Common myeloid progenitor, CD34-positive (primary cell): Measurements from ENCODE around the gene PEAK1.
A peak's percentile ranks its signal among the peaks of the same experiment; 100 is the strongest.
"Not testable (repeated sequence)": the region's sequence is repeated elsewhere in the genome, so short reads cannot be mapped to it uniquely, and the experiment has no call there.

Experiments used
- CTCF ChIA-PET: fragments of 350-600 bp; sonication (Branson Sonifier 250); formaldehyde crosslinking; loops from one replicate; lab custom pipeline; 2021; ENCODE audit warnings: antibody characterized with exemption; lab: Charles Lee
- POLR2A ChIA-PET: fragments of 350-600 bp; sonication (Branson Sonifier 250); formaldehyde crosslinking; loops from one replicate; lab custom pipeline; 2021; ENCODE audit warnings: antibody characterized with exemption; lab: Charles Lee
- DNase-seq, 3 donors: peaks; one replicate each; pipeline versions ENCODE4 v3.0.0 to v3.0.0-alpha.2; 2013
- H3K27ac ChIP-seq, 2 experiments: 1 replicate in 1 of 2; 2 replicates in 1 of 2; pipeline ENCODE4 v1.7.0; 2013; ENCODE audit warnings: inconsistent platforms in 2 of 2, low read length in 2 of 2, mild to moderate bottlenecking in 2 of 2, low read depth in 1 of 2, moderate library complexity in 1 of 2; ENCODE audit not compliant: severe bottlenecking in 2 of 2, insufficient read depth in 1 of 2, poor library complexity in 1 of 2
- H3K27me3 ChIP-seq, 5 experiments: replicated peaks in 2 of 5; 1 replicate in 3 of 5; 2 replicates in 2 of 5; pipeline versions ENCODE4 v1.6.1 to v1.7.0; 2013; ENCODE audit warnings: low read length in 4 of 5, mild to moderate bottlenecking in 2 of 5, moderate library complexity in 2 of 5, inconsistent platforms in 1 of 5; ENCODE audit not compliant: insufficient read depth in 5 of 5, control insufficient read depth in 4 of 5
- H3K36me3 ChIP-seq, 4 experiments: 1 replicate in 2 of 4; 2 replicates in 2 of 4; pipeline versions ENCODE4 v1.6.1 to v1.7.0; 2013; ENCODE audit warnings: low read length in 3 of 4, control low read depth in 1 of 4, mild to moderate bottlenecking in 1 of 4; ENCODE audit not compliant: control insufficient read depth in 4 of 4, insufficient read depth in 4 of 4
- H3K4me1 ChIP-seq, 4 experiments: 1 replicate in 3 of 4; 2 replicates in 1 of 4; pipeline versions ENCODE4 v1.6.1 to v1.7.1; 2013; ENCODE audit warnings: low read length in 3 of 4, mild to moderate bottlenecking in 3 of 4, control low read depth in 1 of 4, inconsistent platforms in 1 of 4, moderate library complexity in 1 of 4; ENCODE audit not compliant: control insufficient read depth in 4 of 4, insufficient read depth in 4 of 4; ENCODE audit errors: control extremely low read depth in 1 of 4
- H3K4me3 ChIP-seq, 7 experiments: 1 replicate in 4 of 7; 2 replicates in 3 of 7; pipeline versions ENCODE4 v1.5.1 to v1.7.0; 2013; ENCODE audit warnings: mild to moderate bottlenecking in 7 of 7, low read length in 6 of 7, moderate library complexity in 6 of 7, inconsistent platforms in 2 of 7, low read depth in 2 of 7, control low read depth in 1 of 7; ENCODE audit not compliant: insufficient read depth in 4 of 7, control insufficient read depth in 1 of 7; ENCODE audit errors: extremely low read depth in 1 of 7
- H3K9me3 ChIP-seq, 5 experiments: 1 replicate in 4 of 5; 2 replicates in 1 of 5; pipeline versions ENCODE4 v1.6.1 to v1.7.1; 2013; ENCODE audit warnings: low read length in 4 of 5, mild to moderate bottlenecking in 2 of 5, inconsistent platforms in 1 of 5, low read depth in 1 of 5, moderate library complexity in 1 of 5; ENCODE audit not compliant: control insufficient read depth in 4 of 5, insufficient read depth in 2 of 5; ENCODE audit errors: control extremely low read depth in 1 of 5
- WGBS: methylation state at CpG from one replicate; pipeline ENCODE4 v1.1.5; 2013; ENCODE audit not compliant: insufficient coverage; 5-methylcytosine and 5-hydroxymethylcytosine counted together

PEAK1 gene

DNA sequence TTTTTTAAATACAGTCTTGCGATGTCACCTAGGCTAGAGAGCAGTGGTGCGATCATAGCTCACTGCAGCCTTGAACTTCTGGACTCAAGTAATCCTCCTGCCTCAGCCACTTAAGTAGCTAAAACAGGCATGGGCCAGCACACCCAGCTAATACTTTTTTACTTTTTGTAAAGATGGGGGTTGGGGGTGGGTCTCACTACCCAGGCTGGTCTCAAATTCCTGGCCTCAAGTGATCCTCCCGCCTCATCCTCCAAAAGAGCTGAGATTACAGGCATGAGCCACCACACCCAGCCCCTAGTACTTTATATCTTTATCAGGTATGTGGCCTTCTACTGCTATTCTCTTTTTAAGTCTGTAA lies 8.3 kb downstream of the PEAK1 start:
- H3K27me3 ChIP-seq, result no peaks in the 10 kb centered on the region
- H3K27ac ChIP-seq, result no peak overlapping the region
- DNase-seq, result no peak
- CTCF ChIA-PET, result interaction anchor here (0.5 to 0.6 kb wide), 2 partner anchors 194 to 215 kb away, joined by 3 to 4 read pairs; no protein-coding TSS in a partner anchor
- POLR2A ChIA-PET, result interaction anchor here (0.5 kb wide), 1 partner anchor 31 kb away, joined by 3 read pairs; no protein-coding TSS in a partner anchor
- 100% methylated on average over 2 of the region's 3 CpGs for WGBS
- H3K4me3 ChIP-seq, result no peak overlapping the region
- H3K4me1 ChIP-seq, result peaks cover 0 to 21% (median 20%) of the 10 kb centered on the region in 4 experiments
- H3K9me3 ChIP-seq, result no peaks in the 10 kb centered on the region
- no peaks in the 10 kb centered on the region for H3K36me3 ChIP-seq

DNA sequence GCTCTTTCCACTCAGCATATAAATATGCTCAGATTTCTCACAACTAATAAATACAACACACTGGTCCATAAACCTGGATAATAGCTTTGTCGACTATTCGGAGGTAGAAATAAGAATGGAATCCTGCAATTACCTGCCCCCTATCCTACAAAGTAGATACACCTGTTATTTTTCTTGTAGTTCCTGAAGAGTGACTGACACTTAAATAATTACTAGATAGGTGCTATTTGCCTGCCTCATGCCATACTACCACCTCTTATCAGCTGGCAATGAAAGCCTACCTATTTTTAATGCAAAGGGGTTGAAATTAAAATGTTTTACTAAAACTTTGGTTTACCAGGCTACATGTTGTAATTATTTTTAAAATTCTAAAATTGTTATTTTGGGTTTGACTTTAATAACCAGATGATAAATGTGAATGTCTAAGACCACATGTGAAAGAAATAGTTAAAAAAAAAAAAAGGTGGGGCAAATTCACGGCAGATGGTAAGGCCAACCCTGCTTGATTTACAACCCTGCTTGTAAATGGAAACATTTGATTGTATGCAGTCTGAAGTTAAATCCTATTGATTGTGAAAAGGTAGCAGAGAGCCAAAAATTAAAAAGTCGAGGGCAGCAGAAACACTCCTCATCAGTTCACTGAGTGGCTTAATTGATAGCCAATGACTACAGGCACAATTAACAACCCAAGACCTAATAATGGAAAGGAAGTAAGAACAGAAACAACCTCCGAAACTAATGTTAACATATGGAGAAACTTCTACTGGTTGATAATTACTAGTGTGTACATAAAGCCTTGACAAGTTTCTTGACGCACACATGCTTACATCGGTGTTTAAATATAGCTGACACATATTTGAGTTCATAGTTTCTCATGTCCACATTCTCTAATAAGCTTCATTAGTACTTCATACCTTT lies 8.9 kb downstream of the PEAK1 start:
- DNase-seq, result no peak
- Histone ChIP-seq H3K4me3 (no peak overlapping the region), H3K36me3 (no peaks in the 10 kb centered on the region), H3K4me1 (peaks cover 0 to 21% (median 20%) of the 10 kb centered on the region in 4 experiments), H3K27ac (no peak overlapping the region), H3K9me3 (peaks cover 0 to 1% (median 0%) of the 10 kb centered on the region in 5 experiments), H3K27me3 (no peaks in the 10 kb centered on the region)
- ChIA-PET CTCF (interaction anchor here (0.5 kb wide), 1 partner anchor 214 kb away, joined by 4 read pairs; no protein-coding TSS in a partner anchor), POLR2A (interaction anchor here (0.5 kb wide), 1 partner anchor 31 kb away, joined by 3 read pairs; no protein-coding TSS in a partner anchor)
- WGBS, result 97% methylated on average over 3 of the region's 7 CpGs

- peaks cover 0 to 17% (median 14%) of the 10 kb centered on the region in 4 experiments for H3K4me1 ChIP-seq
- CTCF ChIA-PET, H3K36me3 ChIP-seq, DNase-seq, H3K27me3 ChIP-seq, H3K4me3 ChIP-seq, H3K27ac ChIP-seq, H3K9me3 ChIP-seq: not testable (repeated sequence)
- POLR2A ChIA-PET, result interaction anchor here (1.0 kb wide), 1 partner anchor 11 kb away, joined by 3 read pairs; no protein-coding TSS in a partner anchor
- 100% methylated on average over 4 of the region's 7 CpGs for WGBS
Observed at GRCh38 chr15:77410157-77410500, 9.8 kb downstream of the PEAK1 start.

DNA sequence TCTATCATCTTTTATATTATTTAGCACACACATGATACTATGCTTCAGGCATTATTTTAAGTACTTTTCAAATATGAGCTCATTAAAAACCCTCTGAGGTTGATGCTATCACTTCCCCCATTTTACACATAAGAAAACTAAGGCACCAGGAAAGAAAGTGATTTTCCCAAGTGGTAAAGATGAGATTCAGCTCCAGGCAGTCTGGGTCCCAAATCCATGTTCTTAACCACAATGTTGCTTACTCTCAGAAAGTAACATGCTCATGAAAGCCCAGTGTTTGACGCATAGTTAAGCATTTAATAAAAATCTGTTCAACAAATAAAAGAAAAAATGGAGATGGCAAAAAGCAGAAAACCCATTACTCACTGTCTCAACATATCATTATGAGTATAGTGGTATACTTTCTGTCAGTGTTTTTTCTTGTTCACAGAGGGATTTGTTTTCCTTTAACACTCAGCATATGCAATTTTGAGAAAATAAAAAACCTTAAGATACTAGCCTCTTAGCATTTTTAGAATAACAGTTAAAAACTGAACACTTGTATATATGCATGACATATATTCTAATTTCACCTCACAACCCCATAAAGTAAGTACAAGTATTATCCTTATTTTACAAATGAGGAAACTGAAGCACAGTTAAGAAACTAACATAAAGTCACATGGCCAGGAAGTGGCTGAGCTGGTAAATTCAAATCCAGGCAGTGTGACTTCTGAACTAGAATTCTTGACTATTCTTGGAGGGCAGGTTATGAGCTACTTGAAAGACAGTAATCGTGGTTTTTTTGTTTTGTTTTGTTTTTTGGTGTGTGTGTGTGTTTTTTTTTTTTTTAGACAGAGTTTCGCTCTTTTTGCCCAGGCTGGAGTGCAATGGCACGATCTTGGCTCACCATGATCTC lies 10.4 kb downstream of the PEAK1 start:
- peaks cover 0 to 16% (median 12%) of the 10 kb centered on the region in 4 experiments for H3K4me1 ChIP-seq
- peak; percentile 27 to 81 (median 73) for DNase-seq
- POLR2A ChIA-PET, result interaction anchor here (1.0 kb wide), 1 partner anchor 12 kb away, joined by 3 read pairs; no protein-coding TSS in a partner anchor
- peaks cover 0 to 1% (median 0%) of the 10 kb centered on the region in 5 experiments for H3K9me3 ChIP-seq
- no peak overlapping the region for H3K27ac ChIP-seq
- H3K27me3 ChIP-seq, result no peaks in the 10 kb centered on the region
- WGBS, result 50% methylated on average over 2 of the region's 4 CpGs
- CTCF ChIA-PET, result no interaction called here
- no peaks in the 10 kb centered on the region for H3K36me3 ChIP-seq
- no peak overlapping the region for H3K4me3 ChIP-seq

- CTCF ChIA-PET, result no interaction called here
- no peak overlapping the region for H3K27ac ChIP-seq
- peaks cover 0 to 1% (median 0%) of the 10 kb centered on the region in 5 experiments for H3K9me3 ChIP-seq
- WGBS, result 100% methylated on average over 1 of the region's 4 CpGs
- H3K27me3 ChIP-seq, result no peaks in the 10 kb centered on the region
- POLR2A ChIA-PET, result interaction anchor here (0.6 kb wide), 1 partner anchor 21 kb away, joined by 3 read pairs; no protein-coding TSS in a partner anchor
- H3K4me3 ChIP-seq, result no peak overlapping the region
- peaks cover 0 to 12% (median 11%) of the 10 kb centered on the region in 4 experiments for H3K4me1 ChIP-seq
- DNase-seq, result no peak
- H3K36me3 ChIP-seq, result no peaks in the 10 kb centered on the region
Observed at GRCh38 chr15:77406846-77407245, 13.1 kb downstream of the PEAK1 start.

- no CpG with 5 or more reads among the region's 1 CpG for WGBS
- peaks cover 0 to 12% (median 11%) of the 10 kb centered on the region in 4 experiments for H3K4me1 ChIP-seq
- H3K9me3 ChIP-seq, H3K4me3 ChIP-seq, DNase-seq, H3K27ac ChIP-seq, H3K36me3 ChIP-seq, H3K27me3 ChIP-seq: not testable (repeated sequence)
- ChIA-PET POLR2A (interaction anchor here (0.6 kb wide), 1 partner anchor 20 kb away, joined by 3 read pairs; no protein-coding TSS in a partner anchor), CTCF (interaction anchor here (1.4 kb wide), 1 partner anchor 15 kb away, joined by 3 read pairs; no protein-coding TSS in a partner anchor)
Observed at GRCh38 chr15:77406173-77406759, 13.6 kb downstream of the PEAK1 start.
